Spleen (tissue), 11 donors: ENCODE data around the gene C10orf71. TPM values are rescaled to one million over a fixed set of nuclear protein-coding genes. Genes with fewer than 3 reads are reported as not detected.

Source experiments
- DNase-seq: peaks from one replicate; pipeline ENCODE4 v3.0.0-alpha.2; 2020
- H3K27ac ChIP-seq, 8 donors: fragments of 200-600 bp; sonication (generic) in 7 of 8; 1 replicate in 4 of 8; 2 replicates in 4 of 8; pipeline versions ENCODE4 v1.5.0 to v1.8.0; 2016 to 2021; ENCODE audit warnings: inconsistent platforms in 4 of 8, mild to moderate bottlenecking in 4 of 8, moderate library complexity in 1 of 8
- H3K27me3 ChIP-seq, 7 donors: fragments of 200-600 bp; sonication (generic) in 6 of 7; replicated peaks in 1 of 7; 1 replicate in 4 of 7; 2 replicates in 3 of 7; pipeline versions ENCODE4 v1.5.0 to v1.8.0; 2016 to 2021; ENCODE audit warnings: inconsistent platforms in 3 of 7, mild to moderate bottlenecking in 1 of 7
- H3K36me3 ChIP-seq, 6 donors: fragments of 200-600 bp; sonication (generic) in 5 of 6; 1 replicate in 4 of 6; 2 replicates in 2 of 6; pipeline versions ENCODE4 v1.5.0 to v1.8.0; 2016 to 2021; ENCODE audit warnings: inconsistent platforms in 2 of 6
- H3K4me1 ChIP-seq, 6 donors: fragments of 200-600 bp; sonication (generic) in 5 of 6; 1 replicate in 3 of 6; 2 replicates in 3 of 6; pipeline versions ENCODE4 v1.5.0 to v1.8.0; 2016 to 2021; ENCODE audit warnings: inconsistent platforms in 3 of 6
- H3K4me3 ChIP-seq, 8 donors: fragments of 200-600 bp; sonication (generic) in 7 of 8; 1 replicate in 4 of 8; 2 replicates in 4 of 8; pipeline versions ENCODE4 v1.5.0 to v1.8.0; 2016 to 2021; ENCODE audit warnings: inconsistent platforms in 4 of 8, mild to moderate bottlenecking in 4 of 8, moderate library complexity in 2 of 8
- H3K9me3 ChIP-seq, 8 donors: fragments of 200-600 bp; sonication (generic) in 7 of 8; 1 replicate in 4 of 8; 2 replicates in 4 of 8; pipeline versions ENCODE4 v1.5.0 to v1.8.0; 2016 to 2021; ENCODE audit warnings: inconsistent platforms in 4 of 8
- CTCF ChIP-seq, 11 experiments: fragments of 200-600 bp in 7 of 11; fragments of 450-650 bp in 4 of 11; sonication (generic) in 4 of 11; IDR thresholded peaks in 8 of 11; conservative IDR thresholded peaks in 3 of 11; 1 replicate in 7 of 11; 2 replicates in 4 of 11; pipeline versions ENCODE4 v1.4.0 to v1.8.0; 2016 to 2021; ENCODE audit warnings: antibody characterized with exemption in 11 of 11, inconsistent platforms in 4 of 11, mild to moderate bottlenecking in 1 of 11
- POLR2A ChIP-seq, 3 donors: fragments of 450-650 bp; IDR thresholded peaks; one replicate each; pipeline ENCODE4 v1.5.1; 2017; ENCODE audit warnings: antibody characterized with exemption in 3 of 3, mild to moderate bottlenecking in 1 of 3
- POLR2AphosphoS5 ChIP-seq, 3 donors: sonication (generic); formaldehyde crosslinking; IDR thresholded peaks; one replicate each; pipeline ENCODE4 v1.5.1; 2017; ENCODE audit warnings: antibody characterized with exemption in 3 of 3
- WGBS, 5 donors: extraction: QIAGEN DNeasy Blood & Tissue Kit in 3 of 5; methylation state at CpG; one replicate each; pipeline versions ENCODE4 v1.1.5 to v1.1.7; 2013 to 2018; 5-methylcytosine and 5-hydroxymethylcytosine counted together
- intact Hi-C: fragments of 100-400 bp; cut with DNase I; formaldehyde crosslinking; loops from one replicate; pipeline ENCODE4 v1.15.0; 2023; ENCODE audit warnings: low total_unique reads
- polyA plus RNA-seq, 3 donors: library from polyadenylated mRNA; stranded (reverse); fragments of 200-250 nt; gene quantifications; one replicate each; pipeline ENCODE4 v1.2.1, GENCODE V29; 2013
- total RNA-seq, 7 donors: library from RNA; depleted of rRNA in 3 of 7; stranded (reverse); fragments of >200 nt in 3 of 7; fragmentation: NEBNext Ultra II Directional in 4 of 7; extraction: Animal tissue kit (Norgen Biotek cat#: 25700) in 4 of 7; gene quantifications; one replicate each; pipeline versions ENCODE4 v1.1.0 to v1.2.1, GENCODE V29; 2016 to 2021
- donor health status: healthy with polysubstance abuse.
- donor health status: DM: no; HTN: no; CAD: no; lungs with moderate emphysema.
- donor health status: DM: no; HTN: no; CAD: no.
- donor health status: Bipolar disorder and iron deficiency.
- donor health status: healthy.
- donor health status: DM: no; HTN: no; CAD: no.
- donor health status: DM: yes; HTN: yes; CAD: no.

The C10orf71 gene
- total and polyA plus RNA-seq, 10 donors, result not detected

- no peak overlapping the region for H3K27ac ChIP-seq
- DNase-seq, result no peak
Observed at GRCh38 chr10:49365675-49366415, 66.9 kb downstream of the C10orf71 start.

GRCh38 chr10:49366460-49366859 is 67.5 kb downstream of the C10orf71 start:
- TF ChIP-seq POLR2AphosphoS5 (IDR thresholded peaks at IDR 0.05) (no peak), POLR2A (IDR thresholded peaks at IDR 0.05) (no peak), CTCF (IDR thresholded peaks at IDR 0.05 in 8 of 11, conservative IDR thresholded peaks at IDR 0.05 in 3 of 11) (no peak)
- H3K4me1 ChIP-seq, result no peaks in the 10 kb centered on the region
- WGBS, 5 donors, result 77 to 88% (median 82%) methylated on average over 4 of the region's 4 CpGs
- no peak overlapping the region for H3K4me3 ChIP-seq
- no peaks in the 10 kb centered on the region for H3K36me3 ChIP-seq
- peaks cover 0 to 45% (median 0%) of the 10 kb centered on the region in 7 donors for H3K27me3 ChIP-seq
- H3K9me3 ChIP-seq, result no peaks in the 10 kb centered on the region
- no peak for DNase-seq
- no peak overlapping the region for H3K27ac ChIP-seq
- intact Hi-C loops, result no loop called here

More at GRCh38 chr10:49365675-49366415, 66.9 kb downstream of the C10orf71 start:
- Histone ChIP-seq H3K9me3 (no peaks in the 10 kb centered on the region), H3K36me3 (no peaks in the 10 kb centered on the region), H3K27me3 (peaks cover 0 to 48% (median 0%) of the 10 kb centered on the region in 7 donors), H3K4me1 (peaks cover 0 to under 1% (median 0%) of the 10 kb centered on the region in 6 donors), H3K4me3 (no peak overlapping the region)
- 78 to 84% (median 81%) methylated on average over 15 to 23 of the region's 23 CpGs for WGBS, 5 donors
- TF ChIP-seq POLR2A (IDR thresholded peaks at IDR 0.05) (no peak), POLR2AphosphoS5 (IDR thresholded peaks at IDR 0.05) (no peak), CTCF (IDR thresholded peaks at IDR 0.05 in 8 of 11, conservative IDR thresholded peaks at IDR 0.05 in 3 of 11) (no peak)
- intact Hi-C loops, result no loop called here

GRCh38 chr10:49367600-49367999 is 68.6 kb downstream of the C10orf71 start:
- Histone ChIP-seq H3K4me3 (no peak overlapping the region), H3K4me1 (no peaks in the 10 kb centered on the region), H3K27ac (no peak overlapping the region), H3K27me3 (peaks cover 0 to 50% (median 0%) of the 10 kb centered on the region in 7 donors), H3K36me3 (no peaks in the 10 kb centered on the region), H3K9me3 (no peaks in the 10 kb centered on the region)
- TF ChIP-seq CTCF (IDR thresholded peaks at IDR 0.05 in 8 of 11, conservative IDR thresholded peaks at IDR 0.05 in 3 of 11), result no peak
- no peak for TF ChIP-seq POLR2A (IDR thresholded peaks at IDR 0.05)
- TF ChIP-seq POLR2AphosphoS5 (IDR thresholded peaks at IDR 0.05), result no peak
- DNase-seq, result no peak
- 47 to 62% (median 55%) methylated on average over 5 of the region's 5 CpGs for WGBS, 5 donors
- intact Hi-C loops, result no loop called here

- WGBS, 5 donors, result 83 to 100% (median 87%) methylated on average over 4 of the region's 4 CpGs
- Histone ChIP-seq H3K4me3 (no peak overlapping the region), H3K27me3 (peaks cover 0 to 47% (median 0%) of the 10 kb centered on the region in 7 donors), H3K27ac (no peak overlapping the region), H3K9me3 (no peaks in the 10 kb centered on the region), H3K4me1 (no peaks in the 10 kb centered on the region), H3K36me3 (no peaks in the 10 kb centered on the region)
- intact Hi-C loops, result no loop called here
- TF ChIP-seq POLR2AphosphoS5 (IDR thresholded peaks at IDR 0.05), result no peak
- TF ChIP-seq POLR2A (IDR thresholded peaks at IDR 0.05), result no peak
- no peak for TF ChIP-seq CTCF (IDR thresholded peaks at IDR 0.05 in 8 of 11, conservative IDR thresholded peaks at IDR 0.05 in 3 of 11)
- no peak for DNase-seq
Observed at GRCh38 chr10:49368256-49368655, 69.3 kb downstream of the C10orf71 start.
